NT2/D1 (cell line): ENCODE measurements around the gene GULP1.

Experiments used
- DNase-seq: peaks from one replicate; pipeline ENCODE4 v3.0.0-alpha.2; 2011; ENCODE audit warnings: low read depth, low spot score
- H3K27me3 ChIP-seq: 2 replicates; pipeline ENCODE4 v1.6.0; 2011; ENCODE audit warnings: mild to moderate bottlenecking; ENCODE audit not compliant: insufficient read length, insufficient read depth
- H3K36me3 ChIP-seq: 2 replicates; pipeline ENCODE4 v1.6.1; 2011; ENCODE audit warnings: mild to moderate bottlenecking, low read length, mixed read lengths; ENCODE audit not compliant: insufficient read depth, insufficient read length
- H3K4me1 ChIP-seq: 2 replicates; pipeline ENCODE4 v1.5.1; 2011; ENCODE audit not compliant: insufficient read depth, insufficient read length
- H3K4me3 ChIP-seq: 2 replicates; pipeline ENCODE4 v1.5.1; 2011; ENCODE audit warnings: low read depth; ENCODE audit not compliant: insufficient read length
- H3K9ac ChIP-seq: 2 replicates; pipeline ENCODE4 v1.6.0; 2011; ENCODE audit warnings: low read depth; ENCODE audit not compliant: insufficient read length
- H3K9me3 ChIP-seq: 2 replicates; pipeline ENCODE4 v1.5.1; 2011; ENCODE audit warnings: mild to moderate bottlenecking, low read length; ENCODE audit not compliant: insufficient read depth
- SUZ12 ChIP-seq: IDR thresholded peaks from 2 replicates; pipeline ENCODE4 v1.6.1; 2011; ENCODE audit not compliant: insufficient read length, insufficient read depth; ENCODE audit errors: extremely low read depth
- YY1 ChIP-seq: IDR thresholded peaks from 2 replicates; pipeline ENCODE4 v1.6.1; 2011; ENCODE audit not compliant: insufficient read length, insufficient read depth
- ZNF274 ChIP-seq: IDR thresholded peaks from 2 replicates; pipeline ENCODE4 v1.6.1; 2011; ENCODE audit warnings: mild to moderate bottlenecking, low read depth, low read length

Gene GULP1

GRCh38 chr2:188571543-188572303 lies 280.0 kb downstream of the GULP1 start:
- Histone ChIP-seq H3K4me3 (no peak overlapping the region), H3K4me1 (no peaks in the 10 kb centered on the region)
- no peak for DNase-seq

GRCh38 chr2:188572592-188572991 lies 280.9 kb downstream of the GULP1 start:
- Histone ChIP-seq H3K9ac (no peak overlapping the region), H3K4me3 (no peak overlapping the region), H3K36me3 (peaks cover 15% of the 10 kb centered on the region), H3K4me1 (no peaks in the 10 kb centered on the region), H3K9me3 (no peaks in the 10 kb centered on the region), H3K27me3 (no peaks in the 10 kb centered on the region)
- no peak for DNase-seq
- no peak for TF ChIP-seq YY1
- no peak for TF ChIP-seq SUZ12
- no peak for TF ChIP-seq ZNF274

More at GRCh38 chr2:188571543-188572303, 280.0 kb downstream of the GULP1 start:
- no peaks in the 10 kb centered on the region for H3K27me3 ChIP-seq
- no peak overlapping the region for H3K9ac ChIP-seq
- H3K9me3 ChIP-seq = no peaks in the 10 kb centered on the region
- no peak for TF ChIP-seq YY1
- TF ChIP-seq SUZ12 = no peak
- TF ChIP-seq ZNF274 = no peak
- H3K36me3 ChIP-seq = peaks cover 15% of the 10 kb centered on the region

GRCh38 chr2:188573453-188573852 lies 281.8 kb downstream of the GULP1 start:
- H3K36me3 ChIP-seq = peaks cover 15% of the 10 kb centered on the region
- no peak overlapping the region for H3K9ac ChIP-seq
- TF ChIP-seq SUZ12 (no peak), YY1 (no peak), ZNF274 (no peak)
- no peaks in the 10 kb centered on the region for H3K27me3 ChIP-seq
- H3K4me3 ChIP-seq = no peak overlapping the region
- H3K9me3 ChIP-seq = no peaks in the 10 kb centered on the region
- no peaks in the 10 kb centered on the region for H3K4me1 ChIP-seq
- no peak for DNase-seq

- peaks cover 4% of the 10 kb centered on the region for H3K36me3 ChIP-seq
- H3K9ac ChIP-seq = no peak overlapping the region
- no peaks in the 10 kb centered on the region for H3K27me3 ChIP-seq
- no peak overlapping the region for H3K4me3 ChIP-seq
- TF ChIP-seq ZNF274 (no peak), SUZ12 (no peak), YY1 (no peak)
- no peaks in the 10 kb centered on the region for H3K9me3 ChIP-seq
- H3K4me1 ChIP-seq = no peaks in the 10 kb centered on the region
- no peak for DNase-seq
Observed at GRCh38 chr2:188576006-188576405, 284.3 kb downstream of the GULP1 start.

- Histone ChIP-seq H3K27me3 (no peaks in the 10 kb centered on the region), H3K36me3 (no peaks in the 10 kb centered on the region), H3K4me1 (no peaks in the 10 kb centered on the region), H3K9ac (no peak overlapping the region), H3K9me3 (no peaks in the 10 kb centered on the region), H3K4me3 (no peak overlapping the region)
- no peak for DNase-seq
- TF ChIP-seq ZNF274 (no peak), SUZ12 (no peak), YY1 (no peak)
Observed at GRCh38 chr2:188576651-188577050, 285.0 kb downstream of the GULP1 start.

GRCh38 chr2:188577231-188577630 lies 285.6 kb downstream of the GULP1 start:
- H3K4me1 ChIP-seq = no peaks in the 10 kb centered on the region
- no peaks in the 10 kb centered on the region for H3K27me3 ChIP-seq
- no peaks in the 10 kb centered on the region for H3K36me3 ChIP-seq
- no peak for TF ChIP-seq ZNF274
- TF ChIP-seq YY1 = no peak
- TF ChIP-seq SUZ12 = no peak
- DNase-seq = no peak
- H3K4me3 ChIP-seq = no peak overlapping the region
- H3K9me3 ChIP-seq = no peaks in the 10 kb centered on the region
- H3K9ac ChIP-seq = no peak overlapping the region

- no peaks in the 10 kb centered on the region for H3K27me3 ChIP-seq
- H3K9ac ChIP-seq = no peak overlapping the region
- H3K9me3 ChIP-seq = no peaks in the 10 kb centered on the region
- TF ChIP-seq YY1 (no peak), SUZ12 (no peak), ZNF274 (no peak)
- H3K36me3 ChIP-seq = peaks cover 6% of the 10 kb centered on the region
- H3K4me3 ChIP-seq = no peak overlapping the region
- no peaks in the 10 kb centered on the region for H3K4me1 ChIP-seq
- no peak for DNase-seq
Observed at GRCh38 chr2:188580738-188581137, 289.1 kb downstream of the GULP1 start.
